Panc1 (cell line): ENCODE measurements around the gene PFKFB4.

Experiments used
- CTCF ChIP-seq: fragments of 450-650 bp; IDR thresholded peaks from 2 replicates; pipeline ENCODE4 v1.5.1; 2017; ENCODE audit warnings: mild to moderate bottlenecking
- POLR2AphosphoS5 ChIP-seq: IDR thresholded peaks from 2 replicates; pipeline ENCODE4 v1.6.1; 2012; ENCODE audit warnings: mild to moderate bottlenecking, low read depth, low read length, moderate library complexity
- REST ChIP-seq, 2 experiments: IDR thresholded peaks; 2 replicates each; pipeline ENCODE4 v1.6.1; 2011 to 2012; ENCODE audit warnings: low read depth in 2 of 2, control low read depth in 1 of 2, low read length in 1 of 2, mild to moderate bottlenecking in 1 of 2, moderate library complexity in 1 of 2; ENCODE audit not compliant: insufficient read depth in 1 of 2
- SIN3A ChIP-seq: IDR thresholded peaks from 2 replicates; pipeline ENCODE4 v1.6.1; 2012; ENCODE audit warnings: low read depth, mild to moderate bottlenecking, low read length, moderate library complexity, borderline replicate concordance; ENCODE audit not compliant: insufficient read depth
- TCF7L2 ChIP-seq: IDR thresholded peaks from 2 replicates; pipeline ENCODE4 v1.6.1; 2011; ENCODE audit warnings: mild to moderate bottlenecking, low read depth, low read length, inconsistent platforms

GRCh38 chr3:48594417-48595049, 37.9 kb upstream of the PFKFB4 start:
- TF ChIP-seq CTCF: no peak
- no peak for TF ChIP-seq TCF7L2
- TF ChIP-seq POLR2AphosphoS5: no peak
- TF ChIP-seq REST (IDR thresholded peaks at IDR 0.05; ENCODE audit: insufficient read depth in 1 of 2, low read depth in 2 of 2, low read length in 1 of 2): no peak
- TF ChIP-seq SIN3A: no peak
